Skeletal muscle satellite cell (primary cell): ENCODE results near the gene MLYCD.
A peak's percentile ranks its signal among the peaks of the same experiment; 100 is the strongest.
"Not testable (repeated sequence)": the region's sequence is repeated elsewhere in the genome, so short reads cannot be mapped to it uniquely, and the experiment has no call there.

Source experiments
- H3K27me3 ChIP-seq: 2 replicates; pipeline ENCODE4 v1.7.0; 2013; ENCODE audit warnings: low read length; ENCODE audit not compliant: control insufficient read depth, insufficient read depth
- H3K36me3 ChIP-seq: 2 replicates; pipeline ENCODE4 v1.7.0; 2013; ENCODE audit warnings: mild to moderate bottlenecking, control low read depth, low read length; ENCODE audit not compliant: insufficient read depth
- H3K4me1 ChIP-seq: 2 replicates; pipeline ENCODE4 v1.7.0; 2013; ENCODE audit warnings: low read length; ENCODE audit not compliant: control insufficient read depth, insufficient read depth
- H3K4me2 ChIP-seq: 2 replicates; pipeline ENCODE4 v1.7.0; 2013; ENCODE audit warnings: mild to moderate bottlenecking, low read length
- H3K4me3 ChIP-seq: 2 replicates; pipeline ENCODE4 v1.7.0; 2013; ENCODE audit warnings: low read length
- H3K9ac ChIP-seq: 2 replicates; pipeline ENCODE4 v1.7.0; 2013; ENCODE audit warnings: mild to moderate bottlenecking, low read depth, low read length, moderate library complexity
- H3K9me3 ChIP-seq: replicated peaks from 2 replicates; pipeline ENCODE4 v1.7.0; 2013; ENCODE audit warnings: mild to moderate bottlenecking, control low read depth, low read length

The MLYCD gene

DNA sequence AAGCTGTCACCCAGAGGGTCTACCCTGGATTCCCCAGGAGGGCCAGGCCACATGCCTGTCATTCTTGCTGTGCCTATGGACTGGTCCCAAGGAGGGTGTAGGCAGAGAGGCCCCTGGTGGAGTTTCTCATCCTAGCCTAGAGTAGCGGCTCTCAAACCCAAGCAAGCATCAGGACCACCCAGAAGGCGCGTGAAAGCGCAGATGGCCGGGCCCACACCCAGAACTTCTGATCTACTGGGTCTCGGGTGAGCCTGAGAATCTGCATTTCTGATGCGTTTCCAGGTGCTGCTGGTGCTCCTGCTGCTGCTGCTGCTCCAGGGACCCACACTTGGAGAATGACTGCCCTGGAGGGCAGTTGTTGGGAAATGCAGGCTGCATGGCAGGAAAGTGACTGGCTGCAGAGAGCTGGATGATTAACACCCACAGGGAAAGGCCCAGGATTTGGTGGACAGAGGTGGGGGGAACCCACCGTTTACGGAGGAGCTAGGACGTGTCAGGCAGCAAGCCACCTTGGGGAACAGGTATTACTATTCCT lies 44.7 kb downstream of the MLYCD start:
- no peak overlapping the region for H3K9ac ChIP-seq
- H3K4me2 ChIP-seq: no peak overlapping the region
- no peaks in the 10 kb centered on the region for H3K36me3 ChIP-seq
- H3K4me1 ChIP-seq: no peaks in the 10 kb centered on the region
- H3K27me3 ChIP-seq: peaks cover 11% of the 10 kb centered on the region
- H3K9me3 ChIP-seq: no peaks in the 10 kb centered on the region
- H3K4me3 ChIP-seq: no peak overlapping the region

DNA sequence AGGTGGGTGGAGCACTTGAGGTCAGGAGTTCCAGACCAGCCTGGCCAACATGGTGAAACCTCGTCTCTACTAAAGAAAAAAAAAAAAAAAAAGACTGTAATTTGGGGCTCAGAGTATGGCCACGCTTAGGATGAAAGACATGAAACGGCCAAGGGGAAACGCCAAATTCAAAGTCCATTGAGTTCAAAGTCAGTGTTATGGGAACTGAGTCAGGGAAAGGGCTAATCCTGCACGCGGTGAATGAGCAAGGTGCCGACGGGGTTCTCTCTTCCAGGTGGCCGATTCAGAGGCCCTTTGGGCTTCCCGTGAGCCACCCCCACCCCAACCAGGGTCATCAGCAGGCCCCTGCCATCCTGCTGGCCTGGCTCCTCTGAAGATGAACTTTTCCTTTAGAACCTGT lies 46.7 kb downstream of the MLYCD start:
- no peak overlapping the region for H3K4me3 ChIP-seq
- no peak overlapping the region for H3K4me2 ChIP-seq
- no peaks in the 10 kb centered on the region for H3K4me1 ChIP-seq
- H3K9me3 ChIP-seq: no peaks in the 10 kb centered on the region
- no peak overlapping the region for H3K9ac ChIP-seq
- H3K36me3 ChIP-seq: no peaks in the 10 kb centered on the region
- peaks cover 6% of the 10 kb centered on the region for H3K27me3 ChIP-seq

DNA sequence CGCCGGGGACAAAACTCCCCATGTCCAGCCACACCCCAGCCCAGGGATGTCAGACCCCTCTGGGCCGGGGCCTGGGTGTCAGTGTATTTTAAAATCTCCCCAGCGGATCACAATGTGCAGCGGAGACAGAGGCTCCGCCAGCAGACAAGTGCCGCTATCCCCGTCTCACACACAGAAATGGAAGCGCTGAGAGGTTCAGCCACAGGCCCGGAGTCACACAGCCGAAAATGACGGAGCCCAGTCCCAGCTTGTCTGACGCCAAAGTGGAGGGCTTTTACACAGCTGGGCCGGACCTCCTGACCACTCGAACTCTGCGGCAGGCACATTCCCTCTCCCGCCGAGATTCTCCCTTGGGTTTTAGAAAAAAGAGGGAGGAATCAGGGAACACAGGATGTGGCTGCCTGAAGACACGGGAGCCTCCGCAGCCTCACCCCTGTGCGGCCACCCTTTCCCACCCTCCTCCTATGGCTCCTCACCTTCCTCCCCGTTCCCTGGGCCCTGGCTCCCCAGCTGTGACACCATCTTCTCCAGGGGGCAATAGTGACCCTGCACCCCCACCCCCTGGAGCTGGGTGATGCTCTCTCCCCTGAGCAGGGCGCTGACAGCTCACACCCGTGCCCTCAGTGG lies 47.4 kb downstream of the MLYCD start:
- Histone ChIP-seq H3K4me1 (no peaks in the 10 kb centered on the region), H3K4me3 (no peak overlapping the region), H3K9me3 (no peaks in the 10 kb centered on the region), H3K36me3 (no peaks in the 10 kb centered on the region), H3K27me3 (peaks cover 5% of the 10 kb centered on the region), H3K9ac (no peak overlapping the region), H3K4me2 (no peak overlapping the region)

DNA sequence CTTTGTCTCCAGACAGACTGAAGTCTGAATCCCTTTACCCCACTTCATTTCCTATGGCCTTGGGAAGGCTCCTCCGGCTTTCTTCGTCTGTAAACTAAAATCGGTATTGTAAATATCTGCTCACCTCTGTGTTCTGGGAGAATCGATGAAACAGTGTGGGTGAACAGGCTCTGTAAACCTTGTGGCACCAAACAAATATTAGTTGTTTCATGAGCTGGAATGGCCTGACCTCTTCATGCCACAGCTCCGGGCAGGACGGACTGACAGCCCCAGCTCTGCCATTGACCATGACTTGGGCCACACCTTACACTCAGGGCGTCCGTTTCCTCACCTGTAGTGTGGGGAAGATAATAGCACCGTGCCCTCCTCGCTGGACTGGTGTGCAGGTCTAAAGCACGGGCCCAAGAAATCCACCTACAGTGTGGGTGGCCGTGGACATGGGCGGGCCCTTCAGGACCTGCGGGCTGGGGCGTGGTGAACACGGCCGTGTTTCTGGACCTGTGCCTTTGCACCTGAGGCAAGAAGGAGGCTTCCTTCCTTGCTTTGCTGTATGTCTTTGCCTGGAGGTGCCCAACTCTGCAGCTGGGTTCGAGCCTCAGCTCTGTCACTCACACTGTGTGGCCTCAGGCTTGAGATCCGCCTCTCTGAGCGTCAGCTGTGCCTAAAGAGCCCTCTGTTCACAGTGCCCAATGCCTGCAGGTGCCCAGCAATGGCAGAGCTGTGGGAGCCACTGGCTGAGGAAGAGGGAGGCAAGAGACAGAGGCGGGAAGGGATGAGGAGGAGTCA lies 48.1 kb downstream of the MLYCD start:
- H3K9me3 ChIP-seq: no peaks in the 10 kb centered on the region
- no peaks in the 10 kb centered on the region for H3K36me3 ChIP-seq
- H3K4me3 ChIP-seq: no peak overlapping the region
- no peak overlapping the region for H3K4me2 ChIP-seq
- H3K27me3 ChIP-seq: peaks cover 5% of the 10 kb centered on the region
- no peak overlapping the region for H3K9ac ChIP-seq
- H3K4me1 ChIP-seq: no peaks in the 10 kb centered on the region

DNA sequence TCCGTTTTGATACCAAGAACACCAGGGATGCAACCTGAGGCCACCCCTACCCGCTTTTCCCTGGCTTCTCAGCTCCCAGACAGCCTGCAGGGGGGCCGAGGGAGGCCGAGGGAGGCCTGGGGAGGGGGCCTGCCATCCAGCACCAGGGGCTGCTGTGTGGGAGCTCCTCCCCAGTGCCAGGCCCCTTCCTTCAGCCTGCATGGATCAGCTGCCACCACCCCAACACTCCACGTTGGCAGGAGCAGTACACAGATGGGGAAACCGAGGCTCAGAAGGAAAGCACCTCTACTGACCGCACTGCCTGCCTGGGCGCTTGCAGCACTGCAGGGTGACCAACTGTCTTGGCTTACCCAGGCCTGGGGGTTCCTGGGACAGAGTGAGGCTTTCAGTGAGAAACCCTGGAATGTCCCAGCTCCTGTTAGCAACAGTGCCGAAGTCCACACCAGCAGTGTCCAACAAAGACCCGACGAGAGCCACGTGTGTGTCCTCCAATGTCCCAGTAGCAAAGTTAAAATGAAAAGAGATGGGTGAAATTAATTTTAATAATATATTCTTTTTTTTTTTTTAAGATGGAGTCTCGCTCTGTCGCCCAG lies 48.8 kb downstream of the MLYCD start:
- Histone ChIP-seq H3K4me2 (no peak overlapping the region), H3K4me3 (no peak overlapping the region), H3K9ac (no peak overlapping the region), H3K4me1 (peaks cover 4% of the 10 kb centered on the region), H3K36me3 (no peaks in the 10 kb centered on the region), H3K9me3 (no peaks in the 10 kb centered on the region), H3K27me3 (peaks cover 5% of the 10 kb centered on the region)

DNA sequence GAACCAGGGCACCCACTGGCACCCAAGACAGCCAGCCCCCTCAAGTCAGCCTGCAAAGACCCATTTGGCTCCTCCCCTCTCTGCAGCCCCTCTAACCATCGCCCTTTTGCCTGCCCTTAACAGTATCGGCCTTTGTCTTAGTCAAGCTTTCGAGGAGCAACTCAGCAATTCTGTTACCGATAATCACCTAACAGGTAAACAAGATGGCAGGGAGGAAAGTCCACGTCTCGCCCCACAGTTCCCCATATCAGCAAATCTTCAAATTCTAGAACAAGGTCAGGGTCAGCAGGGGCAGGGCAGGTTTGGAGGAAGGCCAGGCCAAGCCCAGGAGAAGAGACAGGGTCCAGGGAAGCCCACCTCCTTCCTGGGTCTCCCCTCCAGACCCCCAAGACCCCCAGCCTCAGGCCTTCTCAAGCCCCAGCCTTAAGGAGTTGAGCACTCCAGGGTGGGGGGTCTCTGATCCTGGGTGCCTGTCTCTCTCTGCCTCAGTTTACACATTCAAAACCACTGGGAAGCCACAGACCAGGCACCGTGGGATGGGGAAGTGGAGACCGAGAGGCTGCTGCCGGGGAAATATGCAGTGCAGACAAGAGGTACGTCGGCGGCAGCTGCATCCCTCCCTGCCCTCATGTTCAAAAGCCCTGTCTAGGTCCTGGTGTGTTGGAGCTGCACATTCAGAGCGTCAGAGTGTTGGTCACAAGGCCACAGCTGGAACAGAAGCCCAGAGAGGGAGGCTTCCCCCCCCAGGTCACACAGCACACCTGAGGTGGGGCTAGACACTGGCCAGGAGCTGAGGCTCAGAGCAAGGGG lies 50.2 kb downstream of the MLYCD start:
- no peak overlapping the region for H3K4me2 ChIP-seq
- H3K9me3 ChIP-seq: no peaks in the 10 kb centered on the region
- H3K27me3 ChIP-seq: no peaks in the 10 kb centered on the region
- H3K9ac ChIP-seq: no peak overlapping the region
- peaks cover 10% of the 10 kb centered on the region for H3K4me1 ChIP-seq
- H3K36me3 ChIP-seq: no peaks in the 10 kb centered on the region
- no peak overlapping the region for H3K4me3 ChIP-seq

GRCh38 chr16:83949724-83950001 lies 50.7 kb downstream of the MLYCD start:
- no peak overlapping the region for H3K9ac ChIP-seq
- H3K9me3 ChIP-seq: no peaks in the 10 kb centered on the region
- H3K27me3 ChIP-seq: no peaks in the 10 kb centered on the region
- H3K36me3 ChIP-seq: no peaks in the 10 kb centered on the region
- H3K4me2 ChIP-seq: no peak overlapping the region
- H3K4me3 ChIP-seq: no peak overlapping the region
- peaks cover 15% of the 10 kb centered on the region for H3K4me1 ChIP-seq

GRCh38 chr16:83950862-83951399 lies 52.0 kb downstream of the MLYCD start:
- H3K4me3 ChIP-seq, H3K9ac ChIP-seq, H3K27me3 ChIP-seq, H3K4me2 ChIP-seq, H3K36me3 ChIP-seq, H3K9me3 ChIP-seq: not testable (repeated sequence)
- H3K4me1 ChIP-seq: peaks cover 19% of the 10 kb centered on the region

DNA sequence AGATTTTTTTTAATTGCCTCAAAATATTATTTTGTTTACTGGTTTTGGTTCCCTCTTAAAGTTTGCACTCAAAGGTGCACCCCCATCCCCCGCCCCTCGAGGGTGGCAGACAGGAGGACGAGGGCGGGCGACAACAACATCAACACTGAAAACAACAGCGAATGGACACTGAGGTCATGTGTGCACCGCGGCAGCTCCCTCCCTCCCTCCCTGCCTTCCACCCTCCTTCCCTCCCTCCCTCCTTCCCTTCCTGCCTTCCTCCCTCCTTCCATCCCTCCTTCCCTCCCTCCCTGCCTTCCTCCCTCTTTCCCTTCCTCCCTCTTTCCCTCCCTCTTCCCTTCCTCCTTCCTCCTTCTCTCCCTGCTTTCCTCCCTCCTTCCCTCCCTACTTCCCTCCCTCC lies 52.6 kb downstream of the MLYCD start:
- Histone ChIP-seq H3K9ac (no peak overlapping the region), H3K4me2 (no peak overlapping the region), H3K4me1 (peaks cover 19% of the 10 kb centered on the region), H3K36me3 (no peaks in the 10 kb centered on the region), H3K27me3 (no peaks in the 10 kb centered on the region), H3K9me3 (no peaks in the 10 kb centered on the region), H3K4me3 (no peak overlapping the region)

- Histone ChIP-seq H3K4me1 (peaks cover 19% of the 10 kb centered on the region), H3K27me3 (no peaks in the 10 kb centered on the region), H3K36me3 (no peaks in the 10 kb centered on the region), H3K9ac (peak overlapping the region; percentile 86), H3K9me3 (no peaks in the 10 kb centered on the region), H3K4me2 (peak overlapping the region; percentile 98), H3K4me3 (peak overlapping the region; percentile 85)
These were observed 53.6 kb downstream of the MLYCD start for GRCh38 chr16:83952587-83952939.
